NCI-H2227 (cell line): Measurements from ENCODE around the gene FTSJ3.
A peak's percentile ranks its signal among the peaks of the same experiment; 100 is the strongest.

Experiments used
- DNase-seq: peaks from one replicate; lab custom pipeline; 2025; ENCODE audit not compliant: unreplicated experiment; lab: John Stamatoyannopoulos, UW

FTSJ3 gene

GRCh38 chr17:63843387-63843888 lies 16.0 kb upstream of the FTSJ3 start:
- peak; percentile 27 for DNase-seq

- peak; percentile 100 for DNase-seq
Measured at GRCh38 chr17:63842540-63843386, 15.3 kb upstream of the FTSJ3 start, which contains the start of gene SMARCD2. SMARCD2 (minus strand) TSS chr17:63842685; CDS start chr17:63842674, 11 bp downstream.

- peak; percentile 78 for DNase-seq
Measured at GRCh38 chr17:63842173-63842539, 14.7 kb upstream of the FTSJ3 start.

GRCh38 chr17:63841350-63842172 lies 14.1 kb upstream of the FTSJ3 start:
- peak; percentile 54 for DNase-seq

GRCh38 chr17:63840591-63841349 lies 13.3 kb upstream of the FTSJ3 start:
- DNase-seq, result no peak

- no peak for DNase-seq
Measured at GRCh38 chr17:63838631-63839171, 11.2 kb upstream of the FTSJ3 start.

- no peak for DNase-seq
Measured at GRCh38 chr17:63837962-63838600, 10.6 kb upstream of the FTSJ3 start.

GRCh38 chr17:63837480-63837879 lies 10.0 kb upstream of the FTSJ3 start:
- DNase-seq, result no peak

GRCh38 chr17:63836811-63837210 lies 9.3 kb upstream of the FTSJ3 start:
- no peak for DNase-seq

GRCh38 chr17:63835167-63835720 lies 7.8 kb upstream of the FTSJ3 start:
- no peak for DNase-seq

- DNase-seq, result peak; percentile 82
Measured at GRCh38 chr17:63834431-63835166, 7.1 kb upstream of the FTSJ3 start.

GRCh38 chr17:63833741-63834373 lies 6.4 kb upstream of the FTSJ3 start:
- DNase-seq, result no peak

GRCh38 chr17:63833026-63833740 lies 5.7 kb upstream of the FTSJ3 start:
- DNase-seq, result no peak

- DNase-seq, result no peak
Measured at GRCh38 chr17:63832455-63832854, 5.0 kb upstream of the FTSJ3 start.

- DNase-seq, result no peak
Measured at GRCh38 chr17:63832014-63832413, 4.6 kb upstream of the FTSJ3 start.

GRCh38 chr17:63831505-63831904 lies 4.0 kb upstream of the FTSJ3 start:
- DNase-seq, result no peak

- DNase-seq, result no peak
Measured at GRCh38 chr17:63830904-63831491, 3.5 kb upstream of the FTSJ3 start.

GRCh38 chr17:63830278-63830677 lies 2.8 kb upstream of the FTSJ3 start:
- DNase-seq, result no peak
